A549 treated with Hydrocortisone at 1 μM for 4 hours (cell line): ENCODE results near the gene SLC25A43. TPM values are rescaled to one million over a fixed set of nuclear protein-coding genes. Genes with fewer than 3 reads are reported as not detected.

Experiments used
- total RNA-seq: library from RNA; stranded (reverse); fragments of 200-300 nt; extraction: Qiagen RNA extraction; gene quantifications from 5 replicates; pipeline ENCODE4 v1.2.3, GENCODE V29; 2022

Gene SLC25A43
- 27.8 to 31.7 TPM (median 31.3 TPM) in 5 replicates for total RNA-seq

GRCh38 chrX:119398974-119399771 is at the start of gene SLC25A43:
Gene SLC25A43 (plus strand): TSS chrX:119399336. CDS start chrX:119399404, 68 bp downstream.

GRCh38 chrX:119467842-119468550 is 68.9 kb downstream of the SLC25A43 start, which contains the start of gene SLC25A5:
Gene SLC25A5 (plus strand): TSS chrX:119468444. CDS start chrX:119468516, 72 bp downstream.

Other genes starting within 250 kb of the SLC25A43 start
- gene PGRMC1, start 163.1 kb upstream of the SLC25A43 start, total RNA-seq = 133 to 157 TPM (median 148 TPM) in 5 replicates
- gene SLC25A5, start 69.1 kb downstream of the SLC25A43 start, total RNA-seq = 750 to 784 TPM (median 755 TPM) in 5 replicates
- gene STEEP1, start 166.1 kb downstream of the SLC25A43 start, total RNA-seq = 27.2 to 41.6 TPM (median 30.9 TPM) in 5 replicates
- gene UBE2A, start 175.2 kb downstream of the SLC25A43 start, total RNA-seq = 132 to 143 TPM (median 138 TPM) in 5 replicates
- gene NKRF, start 207.1 kb downstream of the SLC25A43 start, total RNA-seq = 16.3 to 19.3 TPM (median 16.9 TPM) in 5 replicates